Psoas muscle (tissue), 8 donors: ENCODE data around the gene ZNF410. TPM values are rescaled to one million over a fixed set of nuclear protein-coding genes. Genes with fewer than 3 reads are reported as not detected.

Experiments used
- ATAC-seq, 4 donors: fragments of 200-7000 bp; cut with Tn5 transposase; one replicate each; pipeline ENCODE4 v1.9.1; 2020; ENCODE audit warnings: moderate library complexity in 3 of 4, mild to moderate bottlenecking in 2 of 4
- DNase-seq, 2 donors: peaks; one replicate each; pipeline ENCODE4 v3.0.0-alpha.2; 2020
- H3K27ac ChIP-seq: fragments of 200-600 bp; one replicate; pipeline ENCODE4 v1.8.0; 2022
- H3K27me3 ChIP-seq, 3 donors: fragments of 200-600 bp in 1 of 3; one replicate each; pipeline versions ENCODE4 v1.6.1 to v1.8.0; 2013 to 2022; ENCODE audit warnings: low read length in 2 of 3, mild to moderate bottlenecking in 2 of 3, moderate library complexity in 1 of 3; ENCODE audit not compliant: insufficient read depth in 3 of 3
- H3K36me3 ChIP-seq, 2 donors: fragments of 200-600 bp in 1 of 2; one replicate each; pipeline versions ENCODE4 v1.6.1 to v1.8.0; 2013 to 2022; ENCODE audit warnings: low read depth in 1 of 2, mild to moderate bottlenecking in 1 of 2, moderate library complexity in 1 of 2; ENCODE audit not compliant: insufficient read depth in 1 of 2
- H3K4me1 ChIP-seq: fragments of 200-600 bp; one replicate; pipeline ENCODE4 v1.8.0; 2022
- H3K4me3 ChIP-seq: fragments of 200-600 bp; one replicate; pipeline ENCODE4 v1.8.0; 2022; ENCODE audit warnings: mild to moderate bottlenecking
- H3K9me3 ChIP-seq: fragments of 200-600 bp; one replicate; pipeline ENCODE4 v1.8.0; 2022
- CTCF ChIP-seq: fragments of 200-600 bp; IDR thresholded peaks from one replicate; pipeline ENCODE4 v1.8.0; 2022; ENCODE audit warnings: antibody characterized with exemption
- WGBS, 3 donors: extraction: QIAGEN DNeasy Blood & Tissue Kit; methylation state at CpG; one replicate each; pipeline versions ENCODE4 v1.1.6 to v1.1.7; 2013; 5-methylcytosine and 5-hydroxymethylcytosine counted together
- intact Hi-C, 2 donors: fragments of 100-400 bp; cut with DNase I; formaldehyde crosslinking; loops; one replicate each; pipeline versions ENCODE4 v1.11.0 to v1.14.2; 2022
- polyA plus RNA-seq, 3 donors: library from polyadenylated mRNA; stranded (reverse); fragments of 200-250 nt; gene quantifications; one replicate each; pipeline ENCODE4 v1.2.3, GENCODE V29; 2013
- total RNA-seq, 4 donors: library from RNA; stranded (reverse); fragmentation: NEBNext Ultra II Directional in 2 of 4; extraction: Animal tissue kit (Norgen Biotek cat#: 25700) in 2 of 4; gene quantifications; one replicate each; pipeline versions ENCODE4 v1.2.1 to v1.2.4, GENCODE V29; 2021 to 2023
- donor health status: healthy with polysubstance abuse.
- donor health status: DM: no; HTN: no; CAD: no; lungs with moderate emphysema.
- donor health status: Bipolar disorder and iron deficiency.
- donor health status: healthy.
- donor health status: DM: yes; HTN: yes; CAD: no.
- donor health status: DM: no; HTN: no; CAD: no.
- donor health status: DM: no; HTN: no; CAD: no.
- donor health status: DM: yes; HTN: yes; CAD: no.

Gene ZNF410
- total and polyA plus RNA-seq, 7 donors = 13.1 to 40.6 (median 21.4) TPM

GRCh38 chr14:73943083-73943482 is 56.4 kb downstream of the ZNF410 start:
- no peaks in the 10 kb centered on the region for H3K4me1 ChIP-seq
- TF ChIP-seq CTCF = no peak
- intact Hi-C loops = no loop called here
- H3K36me3 ChIP-seq = peaks cover 2 to 77% of the 10 kb centered on the region in 2 donors
- WGBS, 3 donors = 36 to 50% (median 36%) methylated on average over 4 of the region's 4 CpGs
- no peaks in the 10 kb centered on the region for H3K27me3 ChIP-seq
- ATAC-seq (peak; percentile 53 to 80 (median 70)), DNase-seq (no peak)
- no peaks in the 10 kb centered on the region for H3K9me3 ChIP-seq
- H3K4me3 ChIP-seq = no peak overlapping the region
- no peak overlapping the region for H3K27ac ChIP-seq

- Histone ChIP-seq H3K27ac (no peak overlapping the region), H3K36me3 (peaks cover 2 to 64% of the 10 kb centered on the region in 2 donors), H3K4me1 (no peaks in the 10 kb centered on the region), H3K9me3 (no peaks in the 10 kb centered on the region), H3K27me3 (no peaks in the 10 kb centered on the region), H3K4me3 (no peak overlapping the region)
- intact Hi-C loops = loop anchor here (5.0 kb wide), 2 partner anchors 47 to 543 kb away; no protein-coding TSS in a partner anchor
- ATAC-seq (no peak), DNase-seq (no peak)
- WGBS, 3 donors = 83 to 89% (median 87%) methylated on average over 16 to 17 of the region's 17 CpGs
- no peak for TF ChIP-seq CTCF
Measured at GRCh38 chr14:73944432-73945158, 57.9 kb downstream of the ZNF410 start.

- ATAC-seq = no peak
- Histone ChIP-seq H3K9me3 (no peaks in the 10 kb centered on the region), H3K27ac (no peak overlapping the region), H3K36me3 (peaks cover 2 to 57% of the 10 kb centered on the region in 2 donors), H3K4me1 (no peaks in the 10 kb centered on the region), H3K4me3 (no peak overlapping the region), H3K27me3 (no peaks in the 10 kb centered on the region)
- no peak for TF ChIP-seq CTCF
- 45 to 62% (median 51%) methylated on average over 4 of the region's 4 CpGs for WGBS, 3 donors
- DNase-seq = no peak
- intact Hi-C loops = loop anchor here (5.0 kb wide), 2 partner anchors 48 to 542 kb away; no protein-coding TSS in a partner anchor
Measured at GRCh38 chr14:73945159-73945670, 58.6 kb downstream of the ZNF410 start.

GRCh38 chr14:73949752-73950734 is 63.4 kb downstream of the ZNF410 start, which contains the start of the genes COQ6 and FAM161B:
Gene COQ6 (plus strand): TSS chr14:73950302. CDS start chr14:73950333, 31 bp downstream.
Gene FAM161B (minus strand): TSS chr14:73950094. CDS start chr14:73950026, 68 bp downstream.
- Histone ChIP-seq H3K4me3 (peak within 1 kb of the TSS; percentile 87), H3K9me3 (no peaks in the 10 kb centered on the region), H3K4me1 (peaks cover 6% of the 10 kb centered on the region), H3K27ac (peak within 1 kb of the TSS; percentile 96), H3K27me3 (no peaks in the 10 kb centered on the region), H3K36me3 (peaks cover 3 to 44% of the 10 kb centered on the region in 2 donors)
- ATAC-seq (peak; percentile 95 to 98 (median 96)), DNase-seq (peak; percentile 93 to 96)
- WGBS, 3 donors = 0% methylated on average over 70 of the region's 70 CpGs
- intact Hi-C loops = loop anchor here (2.0 to 5.0 kb wide), 3 partner anchors 53 to 537 kb away; partner anchors contain the start of genes BBOF1 (in 1 of the 2) and ENTPD5 (in 1 of the 2)
- TF ChIP-seq CTCF = no peak
